Measurements from ENCODE around the gene SPZ1. TPM values are rescaled to one million over a fixed set of nuclear protein-coding genes. Genes with fewer than 3 reads are reported as not detected.
"Not testable (repeated sequence)": the region's sequence is repeated elsewhere in the genome, so short reads cannot be mapped to it uniquely, and the experiment has no call there.

SPZ1 gene
- total RNA-seq, 1 donor from 2014 or later: not detected

DNA sequence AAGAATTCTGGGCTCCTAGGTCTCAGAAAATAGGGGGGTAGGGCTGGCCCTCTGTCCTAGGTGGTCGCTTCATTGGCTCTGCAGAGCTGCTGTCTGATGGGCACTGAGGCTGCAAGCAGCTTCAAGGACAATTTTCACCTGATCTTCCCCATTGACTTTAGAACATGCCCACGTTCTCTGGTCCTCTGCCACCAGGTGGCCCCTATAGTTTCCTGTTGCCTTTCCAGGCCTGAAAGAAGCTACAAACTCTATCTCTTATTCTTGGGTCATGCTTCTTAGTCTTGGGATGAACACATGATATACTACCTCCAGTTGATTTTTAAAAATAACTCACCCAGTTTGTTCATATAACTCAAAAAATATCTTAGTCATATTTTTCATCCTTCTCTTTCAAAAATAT, 26.3 kb downstream of the SPZ1 start:
- Mint-ChIP-seq H3K4me1 (ENCODE audit: low read depth) (peaks cover 4% of the 10 kb centered on the region), H3K36me3 (ENCODE audit: low read depth) (no peaks in the 10 kb centered on the region), H3K27me3 (ENCODE audit: low read depth) (peaks cover 6% of the 10 kb centered on the region), H3K4me3 (ENCODE audit: low read depth) (no peak overlapping the region), H3K9me3 (no peaks in the 10 kb centered on the region), H3K27ac (no peak overlapping the region)
- no peak for DNase-seq (ENCODE audit: low spot score)
- intact Hi-C loops (cut with micrococcal nuclease): loop anchor here (5.0 kb wide), 1 partner anchor 326 kb away; no protein-coding TSS in a partner anchor

DNA sequence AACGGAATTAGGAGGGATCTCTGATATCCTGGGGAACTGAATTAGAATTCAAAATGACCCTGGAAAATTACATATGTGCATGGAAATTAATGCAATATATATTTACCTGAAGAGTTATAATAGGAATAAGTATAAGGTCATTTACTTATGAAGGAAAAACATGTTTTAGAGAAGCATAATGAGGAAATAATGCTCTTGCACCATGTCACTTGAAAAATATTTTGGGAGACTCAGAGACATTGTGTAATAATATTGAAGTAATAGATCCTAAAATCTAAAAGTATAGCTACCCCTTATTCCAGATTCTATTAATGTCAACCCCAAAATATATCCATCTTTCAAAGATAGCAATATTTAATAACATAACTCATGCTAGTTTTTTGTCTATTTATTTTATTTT, 28.4 kb downstream of the SPZ1 start:
- H3K4me1 Mint-ChIP-seq (ENCODE audit: low read depth): peaks cover 4% of the 10 kb centered on the region
- no peaks in the 10 kb centered on the region for H3K9me3 Mint-ChIP-seq
- H3K27ac Mint-ChIP-seq: no peak overlapping the region
- no peaks in the 10 kb centered on the region for H3K36me3 Mint-ChIP-seq (ENCODE audit: low read depth)
- H3K27me3 Mint-ChIP-seq (ENCODE audit: low read depth): no peaks in the 10 kb centered on the region
- DNase-seq (ENCODE audit: low spot score): no peak
- H3K4me3 Mint-ChIP-seq (ENCODE audit: low read depth): no peak overlapping the region
- intact Hi-C loops (cut with micrococcal nuclease): loop anchor here (5.0 kb wide), 1 partner anchor 324 kb away; no protein-coding TSS in a partner anchor

DNA sequence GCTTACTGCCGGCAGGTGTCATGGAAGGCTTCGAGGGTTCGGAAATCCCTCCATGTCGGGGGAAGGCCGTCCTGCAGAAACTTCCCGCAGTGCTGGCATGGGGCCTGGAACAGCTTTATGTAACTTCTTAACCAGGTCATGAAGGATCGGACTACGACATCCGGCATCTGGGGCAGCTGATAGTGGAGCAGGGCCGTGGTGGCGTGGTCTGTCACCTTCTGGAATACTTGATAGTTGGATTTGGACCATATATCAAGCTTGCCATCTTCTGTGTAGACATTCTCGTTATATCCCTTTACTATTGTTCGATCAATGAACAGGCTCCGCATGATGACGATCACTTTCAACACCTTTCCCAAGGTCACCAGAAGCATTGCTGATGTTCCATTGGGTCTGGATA, 31.2 kb downstream of the SPZ1 start:
- H3K27me3 Mint-ChIP-seq (ENCODE audit: low read depth); H3K9me3 Mint-ChIP-seq; intact Hi-C loops (cut with micrococcal nuclease); H3K4me1 Mint-ChIP-seq (ENCODE audit: low read depth); H3K36me3 Mint-ChIP-seq (ENCODE audit: low read depth); DNase-seq (ENCODE audit: low spot score); H3K4me3 Mint-ChIP-seq (ENCODE audit: low read depth); H3K27ac Mint-ChIP-seq: not testable (repeated sequence)

DNA sequence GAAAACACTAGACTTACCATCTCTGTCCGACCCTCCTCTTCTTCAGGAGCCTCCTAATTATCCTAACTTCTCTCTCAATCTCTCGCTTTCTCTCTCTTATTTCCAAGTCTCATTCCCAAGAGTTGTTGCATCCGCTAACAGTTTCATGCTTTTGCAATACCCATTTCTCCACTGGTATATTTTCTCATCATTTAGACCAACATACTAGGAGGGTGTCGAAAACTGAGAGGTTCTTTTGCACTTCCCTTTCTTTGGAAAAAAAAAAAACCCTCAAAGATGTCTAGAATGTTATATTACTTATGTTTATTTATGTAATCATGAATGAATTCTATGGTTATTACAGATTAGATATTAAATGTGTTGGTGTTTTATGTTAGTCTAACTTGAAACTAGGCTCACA, 35.9 kb downstream of the SPZ1 start:
- DNase-seq (ENCODE audit: low spot score): no peak
- no peaks in the 10 kb centered on the region for H3K36me3 Mint-ChIP-seq (ENCODE audit: low read depth)
- H3K4me3 Mint-ChIP-seq (ENCODE audit: low read depth): no peak overlapping the region
- intact Hi-C loops (cut with micrococcal nuclease): no loop called here
- no peaks in the 10 kb centered on the region for H3K4me1 Mint-ChIP-seq (ENCODE audit: low read depth)
- H3K27me3 Mint-ChIP-seq (ENCODE audit: low read depth): no peaks in the 10 kb centered on the region
- H3K9me3 Mint-ChIP-seq: no peaks in the 10 kb centered on the region
- no peak overlapping the region for H3K27ac Mint-ChIP-seq

DNA sequence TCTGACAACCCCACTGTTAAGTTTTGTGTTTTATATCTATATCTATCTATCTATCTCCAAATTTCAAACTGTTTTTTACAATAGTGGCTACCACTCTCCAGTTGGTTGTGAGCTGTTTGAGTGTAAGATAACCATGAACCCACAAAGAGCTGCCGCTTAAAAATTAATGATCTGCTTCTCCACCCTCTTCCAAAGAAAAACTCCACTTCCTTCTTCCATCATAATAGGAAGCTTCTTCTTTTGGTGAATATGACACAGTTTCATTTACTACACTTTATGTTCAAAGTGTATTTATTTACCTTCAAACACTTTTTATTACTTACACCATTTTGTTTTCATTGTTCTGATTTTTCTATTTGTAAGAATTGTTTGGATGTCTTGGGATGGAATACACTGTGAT, 37.9 kb downstream of the SPZ1 start:
- Mint-ChIP-seq H3K27ac (no peak overlapping the region), H3K9me3 (no peaks in the 10 kb centered on the region)

DNA sequence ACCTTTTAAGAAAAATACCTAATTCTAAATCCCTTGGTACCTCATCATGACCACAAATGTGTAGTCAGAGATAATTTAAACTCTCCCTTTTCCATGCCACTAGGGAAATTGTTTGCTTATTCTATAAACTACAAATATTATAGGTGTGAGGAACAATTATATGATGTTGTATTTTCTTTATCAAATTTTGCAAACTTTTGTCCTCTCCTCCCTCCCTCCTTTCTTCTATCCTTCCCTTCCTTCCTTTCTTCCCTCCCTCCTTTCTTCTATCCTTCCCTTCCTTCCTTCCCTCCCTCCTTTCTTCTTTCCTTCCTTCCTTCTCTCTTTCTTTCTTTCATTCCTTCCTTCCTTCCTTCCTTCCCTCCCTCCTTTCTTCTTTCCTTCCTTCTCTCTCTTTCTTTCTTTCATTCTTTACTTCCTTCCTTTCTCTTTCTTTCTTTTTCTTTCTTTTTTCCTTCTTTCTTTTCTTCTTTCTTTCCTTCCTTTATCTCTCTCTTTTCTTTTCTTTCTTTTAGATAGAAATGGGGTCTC, 41.2 kb downstream of the SPZ1 start:
- peaks cover 2% of the 10 kb centered on the region for H3K27me3 Mint-ChIP-seq (ENCODE audit: low read depth)
- intact Hi-C loops (cut with micrococcal nuclease): no loop called here
- H3K4me1 Mint-ChIP-seq (ENCODE audit: low read depth): no peaks in the 10 kb centered on the region
- no peak overlapping the region for H3K4me3 Mint-ChIP-seq (ENCODE audit: low read depth)
- H3K9me3 Mint-ChIP-seq: no peaks in the 10 kb centered on the region
- H3K27ac Mint-ChIP-seq: no peak overlapping the region
- no peak for DNase-seq (ENCODE audit: low spot score)
- H3K36me3 Mint-ChIP-seq (ENCODE audit: low read depth): no peaks in the 10 kb centered on the region

More for the DNA sequence above, 37.9 kb downstream of the SPZ1 start:
- intact Hi-C loops (cut with micrococcal nuclease): no loop called here
- no peak overlapping the region for H3K4me3 Mint-ChIP-seq (ENCODE audit: low read depth)
- DNase-seq (ENCODE audit: low spot score): no peak
- H3K27me3 Mint-ChIP-seq (ENCODE audit: low read depth): no peaks in the 10 kb centered on the region
- no peaks in the 10 kb centered on the region for H3K36me3 Mint-ChIP-seq (ENCODE audit: low read depth)
- no peaks in the 10 kb centered on the region for H3K4me1 Mint-ChIP-seq (ENCODE audit: low read depth)

DNA sequence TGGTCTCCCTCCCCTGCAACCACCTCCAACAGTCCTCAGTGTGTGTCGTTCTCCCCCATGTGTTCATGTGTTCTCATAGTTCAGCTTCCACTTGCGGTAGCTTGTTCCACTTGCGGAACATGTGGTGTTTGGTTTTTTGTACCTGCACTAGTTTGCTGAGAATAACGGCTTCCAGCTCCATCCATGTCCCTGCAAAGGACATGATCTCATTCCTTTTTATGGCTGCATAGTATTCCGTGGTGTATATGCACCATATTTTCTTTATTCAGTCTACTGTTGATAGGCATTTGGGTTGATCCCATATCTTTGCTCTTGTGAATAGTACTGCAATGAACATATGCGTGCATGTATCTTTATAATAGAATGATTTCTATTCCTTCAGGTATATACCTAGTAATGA, 45.1 kb downstream of the SPZ1 start:
- H3K4me1 Mint-ChIP-seq (ENCODE audit: low read depth): no peaks in the 10 kb centered on the region
- H3K9me3 Mint-ChIP-seq: no peaks in the 10 kb centered on the region
- H3K27me3 Mint-ChIP-seq (ENCODE audit: low read depth): peaks cover 6% of the 10 kb centered on the region
- no peak overlapping the region for H3K27ac Mint-ChIP-seq
- no peak overlapping the region for H3K4me3 Mint-ChIP-seq (ENCODE audit: low read depth)
- DNase-seq (ENCODE audit: low spot score): no peak
- intact Hi-C loops (cut with micrococcal nuclease): no loop called here
- no peaks in the 10 kb centered on the region for H3K36me3 Mint-ChIP-seq (ENCODE audit: low read depth)

DNA sequence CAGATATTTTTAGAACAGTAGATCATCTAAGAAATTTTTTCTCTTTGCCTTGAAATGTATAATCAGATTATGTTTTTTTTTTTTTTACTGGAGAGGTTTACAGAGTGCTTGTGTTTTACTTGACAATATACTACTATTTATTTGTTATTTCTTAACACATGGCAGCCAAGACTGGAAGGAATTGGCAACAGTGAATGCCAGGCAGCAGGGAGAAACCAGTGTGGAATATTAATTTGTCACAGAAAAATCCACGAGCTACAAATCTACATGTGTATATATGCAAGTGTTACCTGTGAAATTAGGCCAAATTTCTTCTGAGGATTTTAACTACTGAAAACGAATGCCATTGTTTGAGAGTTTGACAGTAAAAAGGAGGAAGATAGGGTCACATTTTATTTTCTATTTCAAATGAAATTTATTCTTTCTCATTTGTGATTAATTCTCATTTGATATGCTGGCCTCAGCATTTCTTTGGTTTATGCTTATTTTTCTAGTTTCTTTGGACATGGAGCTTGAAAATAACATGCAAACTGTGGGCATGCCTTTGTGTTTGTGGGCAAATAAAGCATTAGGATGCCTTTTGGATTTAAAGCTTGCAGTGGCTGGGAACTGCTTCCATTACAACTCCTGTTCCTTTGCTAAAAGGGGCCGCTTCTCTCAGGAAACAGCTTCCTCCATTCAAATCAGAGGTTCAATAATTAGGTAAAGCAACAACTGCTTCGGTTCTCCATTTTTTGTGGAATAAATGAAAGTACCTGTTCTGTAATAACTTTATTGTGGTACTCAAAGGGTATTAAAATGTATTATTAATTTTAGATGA, 49.1 kb downstream of the SPZ1 start:
- Mint-ChIP-seq H3K9me3 (no peaks in the 10 kb centered on the region), H3K27me3 (ENCODE audit: low read depth) (peaks cover 25% of the 10 kb centered on the region), H3K36me3 (ENCODE audit: low read depth) (no peaks in the 10 kb centered on the region), H3K4me1 (ENCODE audit: low read depth) (no peaks in the 10 kb centered on the region), H3K4me3 (ENCODE audit: low read depth) (no peak overlapping the region), H3K27ac (no peak overlapping the region)
- no peak for DNase-seq (ENCODE audit: low spot score)
- intact Hi-C loops (cut with micrococcal nuclease): no loop called here

DNA sequence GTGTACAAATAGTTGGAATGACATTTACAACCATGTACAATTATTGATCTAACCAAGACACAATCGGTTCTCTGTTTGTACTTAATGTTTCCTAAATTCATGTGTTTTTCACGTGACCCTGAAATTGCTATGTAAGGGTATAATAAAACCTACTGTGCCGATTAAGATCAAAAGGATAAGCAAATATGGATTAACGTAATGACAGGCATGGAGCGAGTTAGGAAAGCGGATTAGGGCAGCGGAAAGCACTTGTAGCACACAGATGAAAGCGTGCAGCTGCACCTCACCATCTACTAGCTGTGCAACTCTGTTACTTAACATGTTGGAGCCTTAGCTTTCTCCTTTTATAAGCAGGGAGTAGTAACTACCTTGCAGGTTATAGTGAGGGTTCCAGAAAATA, 49.7 kb downstream of the SPZ1 start:
- H3K27me3 Mint-ChIP-seq (ENCODE audit: low read depth): peaks cover 25% of the 10 kb centered on the region
- no peaks in the 10 kb centered on the region for H3K36me3 Mint-ChIP-seq (ENCODE audit: low read depth)
- H3K27ac Mint-ChIP-seq: no peak overlapping the region
- H3K4me3 Mint-ChIP-seq (ENCODE audit: low read depth): no peak overlapping the region
- intact Hi-C loops (cut with micrococcal nuclease): no loop called here
- H3K4me1 Mint-ChIP-seq (ENCODE audit: low read depth): no peaks in the 10 kb centered on the region
- DNase-seq (ENCODE audit: low spot score): no peak
- no peaks in the 10 kb centered on the region for H3K9me3 Mint-ChIP-seq

DNA sequence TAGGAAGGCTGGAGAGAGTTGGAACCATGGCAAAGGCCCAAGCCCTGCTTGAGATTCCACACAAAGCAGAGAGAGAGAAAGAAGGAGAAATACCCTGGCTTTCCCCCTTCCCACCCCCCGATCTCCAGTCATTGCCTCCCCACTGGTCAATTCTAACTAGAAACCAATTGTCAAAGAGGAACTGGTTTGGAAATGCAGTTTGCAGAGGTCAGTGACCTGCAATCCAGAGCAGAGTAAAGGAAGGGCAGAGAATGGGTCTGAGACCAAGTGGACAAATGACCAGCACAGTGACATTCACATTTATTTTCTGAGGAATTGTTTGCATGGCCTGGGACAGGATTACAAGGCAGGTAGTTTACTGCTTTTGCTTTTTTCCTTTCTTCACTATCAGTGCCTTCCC, 50.6 kb downstream of the SPZ1 start:
- Mint-ChIP-seq H3K4me1 (ENCODE audit: low read depth) (no peaks in the 10 kb centered on the region), H3K27ac (no peak overlapping the region), H3K36me3 (ENCODE audit: low read depth) (no peaks in the 10 kb centered on the region), H3K9me3 (no peaks in the 10 kb centered on the region), H3K27me3 (ENCODE audit: low read depth) (peaks cover 22% of the 10 kb centered on the region), H3K4me3 (ENCODE audit: low read depth) (no peak overlapping the region)
- intact Hi-C loops (cut with micrococcal nuclease): no loop called here
- no peak for DNase-seq (ENCODE audit: low spot score)

Other genes with a start within 250 kb of the SPZ1 start
- gene SERINC5, start 64.0 kb upstream of the SPZ1 start, total RNA-seq: 18.9 and 19.0 TPM in 2 replicates
- 9.0 and 11.4 TPM in 2 replicates for gene ZFYVE16, start 88.1 kb downstream of the SPZ1 start, total RNA-seq
- gene FAM151B, start 168.1 kb downstream of the SPZ1 start, total RNA-seq: 0.43 and 0.76 TPM in 2 replicates

All from activated T-helper 2 cell treated with anti-CD3 and anti-CD28 coated beads, Interferon-gamma antibody, Interleukin-2, Interleukin-4, amounts not matched to agents 10 μg/mL and 5 μg/mL and 100 μg/mL, durations not matched to agents 14 hours and 24 hours and 36 hours (primary cell).